22Rv1 (cell line): ENCODE measurements around the gene RMND5B.

Source experiments
- H3K27ac ChIP-seq: fragments of 450-650 bp; 2 replicates; pipeline ENCODE4 v1.5.1; 2017
- CTCF ChIP-seq: fragments of 450-650 bp; IDR thresholded peaks from 2 replicates; pipeline ENCODE4 v1.5.1; 2017; ENCODE audit warnings: mild to moderate bottlenecking
- ZFX ChIP-seq: fragments of 450-650 bp; IDR thresholded peaks from 2 replicates; pipeline ENCODE4 v1.6.1; 2017; ENCODE audit warnings: antibody characterized with exemption, borderline replicate concordance

The RMND5B gene

GRCh38 chr5:178093134-178093533, 37.7 kb upstream of the RMND5B start:
- no peak overlapping the region for H3K27ac ChIP-seq
- no peak for TF ChIP-seq CTCF
- TF ChIP-seq ZFX: no peak

- TF ChIP-seq ZFX: no peak
These were observed 36.5 kb upstream of the RMND5B start for GRCh38 chr5:178094345-178094744.

GRCh38 chr5:178098685-178099084, 32.1 kb upstream of the RMND5B start:
- H3K27ac ChIP-seq: no peak overlapping the region
- TF ChIP-seq ZFX (no peak), CTCF (no peak)

More at GRCh38 chr5:178094345-178094744, 36.5 kb upstream of the RMND5B start:
- no peak overlapping the region for H3K27ac ChIP-seq

GRCh38 chr5:178103612-178104011, 27.2 kb upstream of the RMND5B start:
- H3K27ac ChIP-seq: no peak overlapping the region
- no peak for TF ChIP-seq CTCF
- no peak for TF ChIP-seq ZFX

GRCh38 chr5:178104492-178104891, 26.3 kb upstream of the RMND5B start:
- TF ChIP-seq ZFX: no peak
- TF ChIP-seq CTCF: no peak
- no peak overlapping the region for H3K27ac ChIP-seq

GRCh38 chr5:178106086-178106485, 24.7 kb upstream of the RMND5B start:
- no peak overlapping the region for H3K27ac ChIP-seq
- TF ChIP-seq CTCF: no peak
- TF ChIP-seq ZFX: no peak

GRCh38 chr5:178106556-178107239, 24.1 kb upstream of the RMND5B start:
- no peak for TF ChIP-seq CTCF
- no peak for TF ChIP-seq ZFX
- H3K27ac ChIP-seq: no peak overlapping the region

GRCh38 chr5:178107756-178108310, 23.0 kb upstream of the RMND5B start:
- H3K27ac ChIP-seq: no peak overlapping the region
- no peak for TF ChIP-seq ZFX
- no peak for TF ChIP-seq CTCF
